Stimulated activated CD4-positive, alpha-beta T cell treated with anti-CD3 and anti-CD28 coated beads, Interleukin-15, amount 100 ng/mL, for 1 hour (primary cell): ENCODE measurements around the gene BRD2.

ENCODE experiments used
- DNase-seq, 2 donors: peaks; one replicate each; pipeline ENCODE4 v3.0.0-alpha.2; 2020; ENCODE audit warnings: low read depth in 1 of 2, low spot score in 1 of 2

Gene BRD2

GRCh38 chr6:33023536-33023935 is 55.1 kb downstream of the BRD2 start:
- no peak for DNase-seq

- DNase-seq, result no peak
These were observed 56.1 kb downstream of the BRD2 start for GRCh38 chr6:33024521-33024920.

- DNase-seq, result no peak
These were observed 59.9 kb downstream of the BRD2 start for GRCh38 chr6:33028220-33028849.

- no peak for DNase-seq
These were observed 61.2 kb downstream of the BRD2 start for GRCh38 chr6:33029328-33030184.

GRCh38 chr6:33030245-33030644 is 61.9 kb downstream of the BRD2 start:
- no peak for DNase-seq
